ENCODE results near the gene WFDC8.

WFDC8 gene

GRCh38 chr20:45523821-45524220 lies 55.3 kb downstream of the WFDC8 start:
- H3K9me3 Mint-ChIP-seq, result no peaks in the 10 kb centered on the region
- H3K27ac Mint-ChIP-seq, result no peak overlapping the region
- no peaks in the 10 kb centered on the region for H3K4me1 Mint-ChIP-seq (ENCODE audit: low read depth)
- H3K36me3 Mint-ChIP-seq (ENCODE audit: low read depth), result no peaks in the 10 kb centered on the region
- peaks cover 22% of the 10 kb centered on the region for H3K27me3 Mint-ChIP-seq (ENCODE audit: low read depth)
- H3K4me3 Mint-ChIP-seq, result no peak overlapping the region

DNA sequence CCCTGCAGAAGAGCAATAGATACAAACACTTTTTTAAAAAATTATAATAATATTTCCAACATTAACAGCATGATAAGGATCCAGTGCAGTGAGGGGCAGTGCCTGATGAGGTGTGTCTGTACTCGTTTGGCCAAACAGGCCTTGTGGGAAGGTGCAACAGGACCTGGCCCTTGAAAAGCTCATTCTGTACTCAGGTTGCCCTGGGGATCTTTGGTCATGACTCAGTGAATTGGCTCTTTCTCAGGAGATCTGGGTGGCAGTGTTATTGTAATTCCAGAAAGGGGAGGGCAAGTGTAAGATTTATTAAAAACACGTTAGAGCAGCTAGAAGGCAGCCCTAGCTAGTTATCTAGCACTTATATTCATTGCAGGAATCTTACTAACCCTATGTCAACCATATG lies 60.8 kb downstream of the WFDC8 start:
- Mint-ChIP-seq H3K27ac (no peak overlapping the region), H3K36me3 (ENCODE audit: low read depth) (no peaks in the 10 kb centered on the region), H3K27me3 (ENCODE audit: low read depth) (peaks cover 13% of the 10 kb centered on the region), H3K4me3 (no peak overlapping the region), H3K9me3 (no peaks in the 10 kb centered on the region), H3K4me1 (ENCODE audit: low read depth) (no peaks in the 10 kb centered on the region)

GRCh38 chr20:45515147-45515913 lies 63.8 kb downstream of the WFDC8 start, which contains the start of gene SPINT3:
Gene SPINT3, minus strand, starts transcription at chr20:45515622. Its CDS starts 14 bp downstream, at chr20:45515608.
- no peaks in the 10 kb centered on the region for H3K9me3 Mint-ChIP-seq
- no peaks in the 10 kb centered on the region for H3K4me1 Mint-ChIP-seq (ENCODE audit: low read depth)
- H3K4me3 Mint-ChIP-seq, result no peak within 1 kb of the TSS
- H3K27ac Mint-ChIP-seq, result no peak within 1 kb of the TSS
- H3K27me3 Mint-ChIP-seq (ENCODE audit: low read depth), result peaks cover 14% of the 10 kb centered on the region
- H3K36me3 Mint-ChIP-seq (ENCODE audit: low read depth), result no peaks in the 10 kb centered on the region

DNA sequence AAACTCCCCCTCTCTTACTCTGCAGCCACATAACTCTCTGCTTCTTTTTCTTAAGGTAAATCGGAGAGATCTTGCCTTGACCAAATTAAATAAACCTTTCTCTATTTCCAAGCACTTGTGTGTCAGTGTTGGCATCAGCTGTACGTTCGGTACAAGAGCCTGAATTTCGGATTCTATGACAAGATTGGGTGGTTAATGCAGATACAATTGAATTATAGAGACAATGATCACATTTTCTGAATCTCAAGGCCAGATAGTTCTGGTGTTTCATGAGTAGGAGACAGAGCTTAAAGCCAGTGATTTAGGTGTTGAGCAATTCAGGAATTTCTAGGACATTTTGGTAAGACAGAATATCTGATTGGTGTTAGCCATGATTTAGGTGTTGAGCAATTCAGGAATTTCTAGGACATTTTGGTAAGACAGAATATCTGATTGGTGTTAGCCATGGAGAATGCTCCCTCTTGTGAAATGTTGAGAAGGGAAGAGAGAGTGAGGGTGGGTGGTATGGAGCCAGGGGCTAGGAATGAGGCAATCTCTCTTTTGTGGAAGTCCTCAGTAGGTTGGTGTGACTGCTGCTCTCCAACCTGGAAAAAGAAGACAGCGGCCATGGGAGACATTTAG lies 68.7 kb downstream of the WFDC8 start:
- no peak overlapping the region for H3K27ac Mint-ChIP-seq
- peaks cover 6% of the 10 kb centered on the region for H3K4me1 Mint-ChIP-seq (ENCODE audit: low read depth)
- no peaks in the 10 kb centered on the region for H3K9me3 Mint-ChIP-seq
- H3K4me3 Mint-ChIP-seq, result no peak overlapping the region
- H3K36me3 Mint-ChIP-seq (ENCODE audit: low read depth), result no peaks in the 10 kb centered on the region
- peaks cover 20% of the 10 kb centered on the region for H3K27me3 Mint-ChIP-seq (ENCODE audit: low read depth)

GRCh38 chr20:45509091-45509490 lies 70.0 kb downstream of the WFDC8 start:
- no peak overlapping the region for H3K4me3 Mint-ChIP-seq
- H3K27ac Mint-ChIP-seq, result no peak overlapping the region
- H3K36me3 Mint-ChIP-seq (ENCODE audit: low read depth), result no peaks in the 10 kb centered on the region
- H3K4me1 Mint-ChIP-seq (ENCODE audit: low read depth), result peaks cover 6% of the 10 kb centered on the region
- H3K9me3 Mint-ChIP-seq, result no peaks in the 10 kb centered on the region
- H3K27me3 Mint-ChIP-seq (ENCODE audit: low read depth), result peaks cover 15% of the 10 kb centered on the region

DNA sequence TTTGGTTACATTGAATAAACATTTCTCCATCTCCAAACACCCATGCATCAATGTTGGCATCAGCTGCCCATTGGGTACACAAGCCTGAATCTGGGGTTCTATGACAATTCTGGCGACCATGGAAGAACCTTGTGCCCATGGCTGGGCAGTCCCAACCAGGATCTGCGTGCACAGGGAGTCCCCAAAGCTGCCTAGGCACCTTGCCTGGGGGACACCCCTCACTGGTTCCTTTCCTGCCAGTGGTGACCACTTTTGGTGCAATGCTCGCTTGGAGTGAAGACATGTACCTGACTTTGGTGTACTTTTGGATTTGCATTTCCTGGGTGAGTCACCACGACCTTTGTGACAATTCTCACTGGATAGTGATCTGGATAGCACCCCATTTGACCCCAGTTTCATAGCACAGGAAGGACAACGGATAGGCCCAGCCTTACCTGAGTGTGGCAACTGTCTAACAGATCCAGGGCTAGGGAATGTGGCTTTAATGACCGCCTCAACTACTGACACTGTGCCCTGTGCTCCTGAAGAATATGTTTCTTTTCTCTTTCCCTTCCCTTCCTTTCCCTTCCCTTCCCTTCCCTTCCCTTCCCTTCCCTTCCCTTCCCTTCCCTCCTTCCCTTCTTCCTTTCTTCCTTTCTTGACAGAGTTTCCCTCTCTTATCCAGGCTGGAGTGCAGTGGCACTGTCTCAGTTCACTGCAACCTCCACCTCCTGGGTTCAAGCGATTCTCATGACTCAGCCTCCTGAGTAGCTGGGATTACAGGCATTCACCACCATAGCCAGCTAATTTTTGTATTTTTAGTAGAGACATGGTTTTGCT lies 70.8 kb downstream of the WFDC8 start:
- Mint-ChIP-seq H3K9me3 (no peaks in the 10 kb centered on the region), H3K27ac (no peak overlapping the region), H3K4me3 (no peak overlapping the region), H3K27me3 (ENCODE audit: low read depth) (peaks cover 17% of the 10 kb centered on the region), H3K36me3 (ENCODE audit: low read depth) (no peaks in the 10 kb centered on the region), H3K4me1 (ENCODE audit: low read depth) (peaks cover 6% of the 10 kb centered on the region)

DNA sequence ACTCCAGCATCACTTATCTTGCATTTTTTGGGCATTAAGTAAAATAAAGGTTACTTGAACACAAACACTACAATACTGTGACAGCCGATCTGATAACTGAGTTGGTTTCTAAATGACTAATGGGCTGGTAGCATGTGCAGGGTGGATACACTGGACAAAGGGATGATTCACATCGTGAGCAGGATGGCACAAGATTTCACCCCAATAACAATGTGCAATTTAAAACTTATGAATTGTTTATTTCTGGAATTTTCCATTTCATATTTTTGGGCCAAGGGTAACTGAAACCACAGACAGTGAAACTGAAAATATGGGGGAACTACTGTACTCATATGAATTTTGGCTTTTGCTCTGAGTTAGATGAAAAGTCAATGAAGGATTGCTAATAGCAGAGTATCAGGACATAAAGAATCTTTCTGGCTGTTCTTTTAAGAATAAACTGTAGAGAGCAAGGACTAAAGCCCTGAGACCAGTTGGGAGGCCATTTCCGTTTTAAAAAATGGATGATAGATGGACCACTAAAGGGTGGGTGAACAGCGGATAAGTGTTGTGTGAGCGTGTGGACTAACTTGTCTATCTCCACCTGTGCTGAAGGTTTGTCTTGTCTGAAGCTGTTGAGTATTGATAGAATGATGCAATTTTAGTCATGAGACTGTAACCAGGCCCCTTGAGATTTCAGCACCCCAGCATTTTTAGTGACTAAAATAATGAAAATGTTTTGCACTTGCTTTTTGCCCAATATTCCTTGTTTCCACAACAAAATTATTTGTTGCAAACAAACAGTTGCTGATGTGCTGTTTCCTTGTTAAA lies 71.9 kb downstream of the WFDC8 start:
- Mint-ChIP-seq H3K9me3 (no peaks in the 10 kb centered on the region), H3K4me1 (ENCODE audit: low read depth) (peaks cover 6% of the 10 kb centered on the region), H3K27me3 (ENCODE audit: low read depth) (peaks cover 18% of the 10 kb centered on the region), H3K4me3 (no peak overlapping the region), H3K36me3 (ENCODE audit: low read depth) (no peaks in the 10 kb centered on the region), H3K27ac (no peak overlapping the region)

DNA sequence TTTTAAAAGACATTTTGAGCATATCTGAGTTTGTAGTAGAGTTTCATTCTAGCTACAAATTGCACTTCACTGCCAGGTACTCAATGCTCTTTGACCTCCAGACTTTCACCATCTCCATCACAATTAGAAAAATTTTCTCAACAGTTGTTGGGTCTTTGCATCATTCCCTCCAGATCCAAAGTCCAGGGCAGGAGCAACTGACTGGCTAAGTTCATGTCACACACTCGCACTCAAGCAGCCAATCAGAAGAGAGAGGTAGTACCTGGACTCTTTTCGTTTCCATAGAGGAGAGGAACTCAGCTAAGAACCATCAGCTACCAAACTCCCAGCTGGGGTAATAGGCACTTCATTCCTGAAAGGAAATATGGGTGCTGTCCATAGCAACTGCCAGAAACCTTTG lies 72.7 kb downstream of the WFDC8 start:
- Mint-ChIP-seq H3K27me3 (ENCODE audit: low read depth) (peaks cover 18% of the 10 kb centered on the region), H3K9me3 (no peaks in the 10 kb centered on the region), H3K4me3 (no peak overlapping the region), H3K27ac (no peak overlapping the region), H3K4me1 (ENCODE audit: low read depth) (peaks cover 6% of the 10 kb centered on the region), H3K36me3 (ENCODE audit: low read depth) (no peaks in the 10 kb centered on the region)

DNA sequence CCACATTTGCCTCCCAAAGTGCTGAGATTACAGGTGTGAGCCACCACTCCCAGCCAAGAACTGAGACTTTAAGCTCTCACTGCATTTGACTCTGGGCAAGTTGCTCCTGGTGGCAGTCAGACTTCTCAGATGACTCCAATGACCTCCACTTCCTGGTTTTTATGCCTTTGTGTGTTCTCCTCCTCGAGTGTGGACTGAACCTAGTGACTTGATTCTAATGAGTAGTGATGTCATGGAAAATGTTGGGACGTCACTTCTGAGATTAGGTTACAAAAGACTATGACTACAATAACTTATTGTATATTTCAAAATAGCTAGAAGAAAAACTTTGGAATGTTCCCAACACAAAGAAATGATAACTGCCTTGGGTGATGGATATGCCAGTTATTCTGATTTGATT lies 75.7 kb downstream of the WFDC8 start:
- peaks cover 22% of the 10 kb centered on the region for H3K27me3 Mint-ChIP-seq (ENCODE audit: low read depth)
- peaks cover 6% of the 10 kb centered on the region for H3K4me1 Mint-ChIP-seq (ENCODE audit: low read depth)
- H3K4me3 Mint-ChIP-seq, result no peak overlapping the region
- no peaks in the 10 kb centered on the region for H3K36me3 Mint-ChIP-seq (ENCODE audit: low read depth)
- no peaks in the 10 kb centered on the region for H3K9me3 Mint-ChIP-seq
- H3K27ac Mint-ChIP-seq, result no peak overlapping the region

DNA sequence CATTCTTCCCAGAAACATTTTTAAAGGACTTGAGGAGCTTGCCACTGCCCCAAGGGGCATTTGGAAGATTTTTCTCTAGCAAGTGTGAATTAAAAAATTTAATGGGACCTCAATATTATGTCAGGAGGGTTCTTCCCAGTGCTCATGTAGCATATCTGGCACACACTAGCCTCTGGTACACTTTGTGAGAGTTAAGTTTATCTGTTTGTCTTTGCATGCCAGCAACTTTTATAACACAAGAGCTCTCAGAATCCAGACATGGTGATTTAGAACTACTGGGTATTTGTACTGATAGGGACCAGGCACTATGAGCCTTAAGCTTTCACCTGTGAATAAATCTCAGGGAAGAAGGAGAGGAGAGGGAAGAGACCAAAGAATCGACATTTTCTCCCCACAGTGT lies 76.5 kb downstream of the WFDC8 start:
- no peaks in the 10 kb centered on the region for H3K36me3 Mint-ChIP-seq (ENCODE audit: low read depth)
- no peak overlapping the region for H3K27ac Mint-ChIP-seq
- peaks cover 6% of the 10 kb centered on the region for H3K4me1 Mint-ChIP-seq (ENCODE audit: low read depth)
- no peaks in the 10 kb centered on the region for H3K9me3 Mint-ChIP-seq
- H3K4me3 Mint-ChIP-seq, result no peak overlapping the region
- peaks cover 22% of the 10 kb centered on the region for H3K27me3 Mint-ChIP-seq (ENCODE audit: low read depth)

All from T-helper 1 cell treated with Interleukin-12 subunit alpha and Interleukin-12 subunit beta and Interleukin-4 antibody, amounts not matched to agents 30 μg/mL and 1 μg/mL, for 36 hours (primary cell).